Left ventricle myocardium inferior (tissue), 1 donor: ENCODE results near the gene BNIP3. TPM values are rescaled to one million over a fixed set of nuclear protein-coding genes. Genes with fewer than 3 reads are reported as not detected.

Source experiments
- DNase-seq: peaks from one replicate; pipeline ENCODE4 v3.0.0-alpha.2; 2020
- H3K27ac ChIP-seq: fragments of 200-600 bp; replicated peaks from 2 replicates; pipeline ENCODE4 v1.8.0; 2021
- H3K27me3 ChIP-seq: fragments of 200-600 bp; 2 replicates; pipeline ENCODE4 v1.8.0; 2021; ENCODE audit warnings: low read depth
- H3K36me3 ChIP-seq: fragments of 200-600 bp; 2 replicates; pipeline ENCODE4 v1.8.0; 2021
- H3K4me1 ChIP-seq: fragments of 200-600 bp; 2 replicates; pipeline ENCODE4 v1.8.0; 2021
- H3K4me3 ChIP-seq: fragments of 200-600 bp; 2 replicates; pipeline ENCODE4 v1.8.0; 2021; ENCODE audit warnings: mild to moderate bottlenecking, moderate library complexity
- H3K9me3 ChIP-seq: fragments of 200-600 bp; replicated peaks from 2 replicates; pipeline ENCODE4 v1.8.0; 2021
- intact Hi-C: fragments of 100-400 bp; cut with micrococcal nuclease; formaldehyde crosslinking; loops from one replicate; pipeline ENCODE4 v1.11.0; 2022
- total RNA-seq: library from RNA; stranded (reverse); fragmentation: NEBNext Ultra II Directional; extraction: Animal tissue kit (Norgen Biotek cat#: 25700); gene quantifications from one replicate; pipeline ENCODE4 v1.2.1, GENCODE V29; 2021
- TF ChIP-seq, protein P1 (sequence below): fragments of 200-600 bp; IDR thresholded peaks from 2 replicates; pipeline ENCODE4 v1.8.0; 2021; ENCODE audit warnings: antibody characterized with exemption, mild to moderate bottlenecking, borderline replicate concordance
- donor health status: DM: no; HTN: yes; CAD: no; lungs with severe emphysema.

BNIP3 gene
- total RNA-seq, 1 donor from 2014 or later = 161 TPM

DNA sequence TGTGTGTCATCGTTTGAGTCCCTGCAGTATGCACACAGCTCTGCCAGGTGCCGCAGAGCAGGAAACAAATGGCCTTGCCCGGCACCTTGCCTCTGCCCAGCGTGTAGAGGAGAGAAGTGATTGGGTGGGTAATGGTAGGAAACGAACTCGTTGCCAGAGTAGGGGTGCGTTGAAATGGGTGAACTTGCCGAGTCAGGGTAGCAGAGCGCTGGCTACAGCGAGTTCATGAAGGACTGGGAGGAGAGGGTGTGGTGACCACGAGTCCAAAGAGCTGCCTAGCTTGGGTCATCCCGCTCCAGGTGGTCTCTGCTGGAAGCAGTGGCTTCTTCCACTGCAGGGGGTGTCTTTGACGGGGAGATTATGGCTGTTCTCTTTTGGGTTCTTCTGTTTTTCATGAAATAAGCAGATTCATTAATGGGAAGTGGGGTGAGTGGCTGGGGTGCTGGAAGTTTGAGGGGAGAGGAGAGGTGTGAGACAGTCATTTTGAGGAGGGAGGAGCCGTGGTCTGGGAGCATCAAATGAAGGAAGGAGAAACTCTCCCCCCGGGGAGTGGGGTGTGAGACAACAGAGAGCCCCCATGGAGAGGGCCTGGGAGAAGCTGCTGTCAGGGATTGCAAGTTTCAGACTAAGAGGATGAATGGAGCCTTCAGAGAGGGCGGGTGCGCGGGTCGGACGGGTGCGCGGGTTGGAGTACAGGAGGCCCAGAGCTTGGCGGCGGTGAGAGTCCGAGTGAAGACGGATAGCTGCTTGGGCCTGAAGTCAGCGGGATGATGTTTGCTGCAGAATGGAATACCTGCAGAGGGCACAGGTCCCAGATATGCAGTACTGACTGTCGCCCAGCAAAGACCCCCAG lies 54.8 kb downstream of the BNIP3 start:
- H3K4me1 ChIP-seq = peaks cover 79% of the 10 kb centered on the region
- H3K4me3 ChIP-seq = no peak overlapping the region
- no peak for DNase-seq
- H3K36me3 ChIP-seq = peaks cover 4% of the 10 kb centered on the region
- intact Hi-C loops = no loop called here
- H3K27ac ChIP-seq = no peak overlapping the region
- H3K27me3 ChIP-seq = no peaks in the 10 kb centered on the region
- TF ChIP-seq, protein P1, sequence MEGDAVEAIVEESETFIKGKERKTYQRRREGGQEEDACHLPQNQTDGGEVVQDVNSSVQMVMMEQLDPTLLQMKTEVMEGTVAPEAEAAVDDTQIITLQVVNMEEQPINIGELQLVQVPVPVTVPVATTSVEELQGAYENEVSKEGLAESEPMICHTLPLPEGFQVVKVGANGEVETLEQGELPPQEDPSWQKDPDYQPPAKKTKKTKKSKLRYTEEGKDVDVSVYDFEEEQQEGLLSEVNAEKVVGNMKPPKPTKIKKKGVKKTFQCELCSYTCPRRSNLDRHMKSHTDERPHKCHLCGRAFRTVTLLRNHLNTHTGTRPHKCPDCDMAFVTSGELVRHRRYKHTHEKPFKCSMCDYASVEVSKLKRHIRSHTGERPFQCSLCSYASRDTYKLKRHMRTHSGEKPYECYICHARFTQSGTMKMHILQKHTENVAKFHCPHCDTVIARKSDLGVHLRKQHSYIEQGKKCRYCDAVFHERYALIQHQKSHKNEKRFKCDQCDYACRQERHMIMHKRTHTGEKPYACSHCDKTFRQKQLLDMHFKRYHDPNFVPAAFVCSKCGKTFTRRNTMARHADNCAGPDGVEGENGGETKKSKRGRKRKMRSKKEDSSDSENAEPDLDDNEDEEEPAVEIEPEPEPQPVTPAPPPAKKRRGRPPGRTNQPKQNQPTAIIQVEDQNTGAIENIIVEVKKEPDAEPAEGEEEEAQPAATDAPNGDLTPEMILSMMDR = no peak
- peaks cover 14% of the 10 kb centered on the region for H3K9me3 ChIP-seq

- no peak overlapping the region for H3K27ac ChIP-seq
Observed at GRCh38 chr10:131926253-131926652, 55.5 kb downstream of the BNIP3 start.

DNA sequence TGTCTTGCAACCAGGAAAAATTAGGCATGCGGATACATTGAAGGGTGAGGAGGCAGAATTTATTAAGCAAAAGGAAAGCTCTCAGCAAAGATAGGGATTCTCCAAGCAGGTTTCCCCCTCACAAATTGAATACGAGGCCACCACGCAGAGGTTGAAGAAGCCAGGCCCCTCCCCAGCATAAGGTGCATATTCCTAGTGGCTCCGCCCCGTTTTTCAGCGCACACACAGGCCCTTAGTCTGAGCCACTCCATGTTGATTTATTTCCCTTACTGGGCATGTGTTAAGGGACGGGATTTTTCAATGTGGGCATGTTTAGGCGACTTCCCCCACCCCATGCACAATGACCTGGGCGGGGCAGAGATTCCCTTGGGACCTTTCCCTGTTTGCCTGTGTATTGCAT lies 56.0 kb downstream of the BNIP3 start:
- intact Hi-C loops = no loop called here
- no peak for DNase-seq

More at GRCh38 chr10:131926253-131926652, 55.5 kb downstream of the BNIP3 start:
- intact Hi-C loops = no loop called here
- no peak for DNase-seq
- peaks cover 14% of the 10 kb centered on the region for H3K9me3 ChIP-seq
- peaks cover 78% of the 10 kb centered on the region for H3K4me1 ChIP-seq
- peaks cover 4% of the 10 kb centered on the region for H3K36me3 ChIP-seq
- TF ChIP-seq, protein P1 = no peak
- no peaks in the 10 kb centered on the region for H3K27me3 ChIP-seq
- H3K4me3 ChIP-seq = no peak overlapping the region

DNA sequence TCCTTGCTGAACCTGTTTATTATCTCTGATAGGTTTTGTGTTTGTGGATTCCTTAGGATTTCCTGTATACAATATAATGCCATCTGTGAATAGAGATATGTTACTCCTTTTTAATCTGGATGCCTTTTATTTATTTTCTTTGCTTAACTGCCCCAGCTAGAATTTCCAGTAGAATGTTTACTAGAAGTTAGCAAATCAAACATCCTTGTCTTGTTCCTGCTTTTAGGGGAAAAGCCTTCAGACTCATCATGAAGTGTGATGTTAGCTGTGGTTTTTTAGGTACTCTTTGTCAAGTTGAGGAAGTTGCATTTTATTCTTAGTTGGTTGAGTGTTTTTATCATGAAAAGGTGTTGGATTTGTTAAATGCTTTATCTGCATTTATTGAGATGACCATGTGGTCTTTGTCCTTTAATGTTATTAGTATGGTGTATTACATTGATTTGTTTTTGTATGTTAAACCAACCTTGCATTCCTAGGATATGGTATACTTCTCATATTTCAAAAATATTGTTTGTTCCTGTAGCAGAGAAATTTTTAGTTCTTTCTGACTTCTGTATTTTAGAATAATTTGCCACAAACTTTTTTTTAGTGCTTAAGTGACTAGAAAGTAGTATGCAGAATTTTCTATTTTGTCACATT lies 56.6 kb downstream of the BNIP3 start:
- intact Hi-C loops = no loop called here
- Histone ChIP-seq H3K27me3 (no peaks in the 10 kb centered on the region), H3K9me3 (peaks cover 14% of the 10 kb centered on the region), H3K36me3 (peaks cover 4% of the 10 kb centered on the region), H3K4me1 (peaks cover 78% of the 10 kb centered on the region), H3K4me3 (no peak overlapping the region), H3K27ac (no peak overlapping the region)
- TF ChIP-seq, protein P1 = no peak
- no peak for DNase-seq

More for the DNA sequence above, 56.0 kb downstream of the BNIP3 start:
- Histone ChIP-seq H3K27ac (no peak overlapping the region), H3K4me3 (no peak overlapping the region), H3K27me3 (no peaks in the 10 kb centered on the region), H3K9me3 (peaks cover 14% of the 10 kb centered on the region), H3K36me3 (peaks cover 4% of the 10 kb centered on the region), H3K4me1 (peaks cover 78% of the 10 kb centered on the region)
- TF ChIP-seq, protein P1 = no peak

DNA sequence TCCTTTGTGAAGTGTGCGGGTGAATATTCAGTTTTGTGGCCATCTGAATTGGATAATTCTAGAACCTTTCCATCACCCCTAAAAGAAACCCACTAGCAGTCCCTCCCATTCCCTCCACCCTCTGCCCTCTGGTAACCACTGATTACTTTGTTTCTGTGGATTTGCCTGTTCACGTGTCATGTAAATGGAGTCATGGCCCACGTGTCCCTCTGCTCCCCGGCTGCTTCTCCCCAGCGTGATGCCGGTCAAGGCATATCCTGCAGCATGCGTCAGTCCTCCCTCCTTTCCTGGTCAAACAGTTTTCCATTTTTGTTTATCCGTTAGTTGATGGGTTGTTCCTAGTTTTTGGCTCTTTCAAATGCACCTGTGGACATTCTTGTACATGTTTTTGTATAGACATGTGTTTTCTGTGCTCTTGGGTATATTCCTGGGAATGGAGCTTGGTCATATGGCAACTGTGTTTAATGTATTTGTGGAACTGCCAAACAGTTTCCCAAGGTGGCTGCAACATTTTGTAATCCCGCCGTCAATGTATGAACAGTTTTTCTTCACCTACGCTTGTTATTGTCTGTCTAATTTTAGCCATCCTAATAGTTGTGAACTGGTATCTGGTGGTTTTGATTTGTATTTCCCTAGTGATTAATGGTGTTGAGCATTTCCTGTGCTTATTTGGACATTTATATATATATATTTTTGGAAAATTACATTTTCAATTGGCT lies 58.5 kb downstream of the BNIP3 start:
- Histone ChIP-seq H3K4me3 (no peak overlapping the region), H3K27me3 (no peaks in the 10 kb centered on the region), H3K4me1 (peaks cover 59% of the 10 kb centered on the region), H3K9me3 (peaks cover 14% of the 10 kb centered on the region), H3K27ac (no peak overlapping the region), H3K36me3 (peaks cover 4% of the 10 kb centered on the region)
- no peak for DNase-seq
- TF ChIP-seq, protein P1 = no peak
- intact Hi-C loops = no loop called here
